GM20000 (cell line): Measurements from ENCODE around the gene ZNF107.

ENCODE experiments used
- DNase-seq: peaks from one replicate; pipeline ENCODE4 v3.0.0; 2012; ENCODE audit warnings: low spot score
- CTCF ChIP-seq: IDR thresholded peaks from 2 replicates; pipeline ENCODE4 v1.5.1; 2012; ENCODE audit warnings: mild to moderate bottlenecking, control low read depth; ENCODE audit errors: extremely low read depth, missing control alignments

ZNF107 gene

GRCh38 chr7:64626557-64626956, 39.4 kb upstream of the ZNF107 start:
- DNase-seq, result no peak
- TF ChIP-seq CTCF, result no peak

- no peak for DNase-seq
- TF ChIP-seq CTCF, result no peak
Observed at GRCh38 chr7:64628192-64628591, 37.7 kb upstream of the ZNF107 start.

- no peak for TF ChIP-seq CTCF
- DNase-seq, result no peak
Observed at GRCh38 chr7:64628721-64629120, 37.2 kb upstream of the ZNF107 start.

- DNase-seq, result no peak
- TF ChIP-seq CTCF, result no peak
Observed at GRCh38 chr7:64630496-64630895, 35.4 kb upstream of the ZNF107 start.

GRCh38 chr7:64632029-64632428, 33.9 kb upstream of the ZNF107 start:
- TF ChIP-seq CTCF, result no peak
- DNase-seq, result no peak

- no peak for TF ChIP-seq CTCF
- no peak for DNase-seq
Observed at GRCh38 chr7:64633401-64633800, 32.5 kb upstream of the ZNF107 start.

GRCh38 chr7:64634406-64635062, 31.4 kb upstream of the ZNF107 start:
- no peak for TF ChIP-seq CTCF
- no peak for DNase-seq
